ENCODE data around the gene SMYD3. TPM values are rescaled to one million over a fixed set of nuclear protein-coding genes. Genes with fewer than 3 reads are reported as not detected.
"Not testable (repeated sequence)": the region's sequence is repeated elsewhere in the genome, so short reads cannot be mapped to it uniquely, and the experiment has no call there.

Gene SMYD3
- total and polyA plus RNA-seq, 2 experiments from 2014 or later, result 30.8 to 68.5 TPM

GRCh38 chr1:246367041-246367440, 140.0 kb downstream of the SMYD3 start:
- Histone ChIP-seq H3K36me3 (replicated peaks; ENCODE audit: insufficient read depth, low read depth) (no peaks in the 10 kb centered on the region), H3K4me3 (no peak overlapping the region), H3K27ac (no peak overlapping the region), H3K4me2 (no peak overlapping the region), H4K20me1 (ENCODE audit: insufficient read depth, poor library complexity, severe bottlenecking) (no peaks in the 10 kb centered on the region), H3K9me2 (replicated peaks; ENCODE audit: insufficient read depth) (no peaks in the 10 kb centered on the region), H3K79me2 (no peaks in the 10 kb centered on the region), H3K27me3 (no peaks in the 10 kb centered on the region), H3K4me1 (ENCODE audit: insufficient read depth) (no peaks in the 10 kb centered on the region), H3K9me3 (ENCODE audit: low read depth) (no peaks in the 10 kb centered on the region), H2AFZ (no peak overlapping the region)
- 93% methylated on average over 2 of the region's 2 CpGs for WGBS (ENCODE audit: low lambda C conversion rate, missing lambda C conversion rate)
- TF ChIP-seq CTCF (IDR thresholded peaks at IDR 0.05; ENCODE audit: poor library complexity), result no peak
- no peak for TF ChIP-seq EZH2 (IDR thresholded peaks at IDR 0.05; ENCODE audit: borderline replicate concordance)
- no peak for TF ChIP-seq EZH2phosphoT487 (IDR thresholded peaks at IDR 0.05; ENCODE audit: low read depth, severe bottlenecking, unreplicated experiment)
- DNase-seq (ENCODE audit: low spot score), result no peak

GRCh38 chr1:246365708-246366107, 141.4 kb downstream of the SMYD3 start:
- H3K36me3 ChIP-seq (replicated peaks; ENCODE audit: insufficient read depth, low read depth), result no peaks in the 10 kb centered on the region
- TF ChIP-seq EZH2 (IDR thresholded peaks at IDR 0.05; ENCODE audit: borderline replicate concordance) (no peak), CTCF (IDR thresholded peaks at IDR 0.05; ENCODE audit: poor library complexity) (no peak), EZH2phosphoT487 (IDR thresholded peaks at IDR 0.05; ENCODE audit: low read depth, severe bottlenecking, unreplicated experiment) (no peak)
- no peaks in the 10 kb centered on the region for H3K79me2 ChIP-seq
- no peak overlapping the region for H3K4me2 ChIP-seq
- no peaks in the 10 kb centered on the region for H3K27me3 ChIP-seq
- H3K4me3 ChIP-seq, result no peak overlapping the region
- no peaks in the 10 kb centered on the region for H3K4me1 ChIP-seq (ENCODE audit: insufficient read depth)
- DNase-seq (ENCODE audit: low spot score), result no peak
- no peaks in the 10 kb centered on the region for H3K9me3 ChIP-seq (ENCODE audit: low read depth)
- H4K20me1 ChIP-seq (ENCODE audit: insufficient read depth, poor library complexity, severe bottlenecking), result no peaks in the 10 kb centered on the region
- H3K9me2 ChIP-seq (replicated peaks; ENCODE audit: insufficient read depth), result no peaks in the 10 kb centered on the region
- H2AFZ ChIP-seq, result no peak overlapping the region
- H3K27ac ChIP-seq, result no peak overlapping the region
- WGBS (ENCODE audit: low lambda C conversion rate, missing lambda C conversion rate), result 80% methylated on average over 3 of the region's 3 CpGs

- no peaks in the 10 kb centered on the region for H3K9me3 ChIP-seq (ENCODE audit: low read depth)
- no peak overlapping the region for H3K4me2 ChIP-seq
- DNase-seq (ENCODE audit: low spot score), result no peak
- no peaks in the 10 kb centered on the region for H4K20me1 ChIP-seq (ENCODE audit: insufficient read depth, poor library complexity, severe bottlenecking)
- no peaks in the 10 kb centered on the region for H3K4me1 ChIP-seq (ENCODE audit: insufficient read depth)
- H3K36me3 ChIP-seq (replicated peaks; ENCODE audit: insufficient read depth, low read depth), result no peaks in the 10 kb centered on the region
- no peaks in the 10 kb centered on the region for H3K9me2 ChIP-seq (replicated peaks; ENCODE audit: insufficient read depth)
- H2AFZ ChIP-seq, result no peak overlapping the region
- H3K27me3 ChIP-seq, result no peaks in the 10 kb centered on the region
- no peak overlapping the region for H3K4me3 ChIP-seq
- no peak for TF ChIP-seq CTCF (IDR thresholded peaks at IDR 0.05; ENCODE audit: poor library complexity)
- no peak for TF ChIP-seq EZH2phosphoT487 (IDR thresholded peaks at IDR 0.05; ENCODE audit: low read depth, severe bottlenecking, unreplicated experiment)
- no peak for TF ChIP-seq EZH2 (IDR thresholded peaks at IDR 0.05; ENCODE audit: borderline replicate concordance)
- no peaks in the 10 kb centered on the region for H3K79me2 ChIP-seq
- 91% methylated on average over 6 of the region's 6 CpGs for whole genome bisulfite sequencing (ENCODE audit: low lambda C conversion rate, missing lambda C conversion rate)
- no peak overlapping the region for H3K27ac ChIP-seq
Observed at GRCh38 chr1:246364415-246364941, 142.6 kb downstream of the SMYD3 start.

- not testable (repeated sequence) for H3K4me1 ChIP-seq (ENCODE audit: insufficient read depth); H3K4me3 ChIP-seq; H3K27me3 ChIP-seq; H3K36me3 ChIP-seq (replicated peaks; ENCODE audit: insufficient read depth, low read depth); H3K9me2 ChIP-seq (replicated peaks; ENCODE audit: insufficient read depth); H3K4me2 ChIP-seq; H3K79me2 ChIP-seq; H3K9me3 ChIP-seq (ENCODE audit: low read depth); H4K20me1 ChIP-seq (ENCODE audit: insufficient read depth, poor library complexity, severe bottlenecking); H2AFZ ChIP-seq
- peak overlapping the region; percentile 2 for H3K27ac ChIP-seq
- peak; percentile 18 for DNase-seq (ENCODE audit: low spot score)
- 38% methylated on average over 3 of the region's 3 CpGs for WGBS (ENCODE audit: low lambda C conversion rate, missing lambda C conversion rate)
Observed at GRCh38 chr1:246357014-246357598, 150.0 kb downstream of the SMYD3 start.

Data from hepatocyte (in vitro differentiated cells).